Measurements from ENCODE around the gene RIMBP2.
"Not testable (repeated sequence)": the region's sequence is repeated elsewhere in the genome, so short reads cannot be mapped to it uniquely, and the experiment has no call there.

RIMBP2 gene

DNA sequence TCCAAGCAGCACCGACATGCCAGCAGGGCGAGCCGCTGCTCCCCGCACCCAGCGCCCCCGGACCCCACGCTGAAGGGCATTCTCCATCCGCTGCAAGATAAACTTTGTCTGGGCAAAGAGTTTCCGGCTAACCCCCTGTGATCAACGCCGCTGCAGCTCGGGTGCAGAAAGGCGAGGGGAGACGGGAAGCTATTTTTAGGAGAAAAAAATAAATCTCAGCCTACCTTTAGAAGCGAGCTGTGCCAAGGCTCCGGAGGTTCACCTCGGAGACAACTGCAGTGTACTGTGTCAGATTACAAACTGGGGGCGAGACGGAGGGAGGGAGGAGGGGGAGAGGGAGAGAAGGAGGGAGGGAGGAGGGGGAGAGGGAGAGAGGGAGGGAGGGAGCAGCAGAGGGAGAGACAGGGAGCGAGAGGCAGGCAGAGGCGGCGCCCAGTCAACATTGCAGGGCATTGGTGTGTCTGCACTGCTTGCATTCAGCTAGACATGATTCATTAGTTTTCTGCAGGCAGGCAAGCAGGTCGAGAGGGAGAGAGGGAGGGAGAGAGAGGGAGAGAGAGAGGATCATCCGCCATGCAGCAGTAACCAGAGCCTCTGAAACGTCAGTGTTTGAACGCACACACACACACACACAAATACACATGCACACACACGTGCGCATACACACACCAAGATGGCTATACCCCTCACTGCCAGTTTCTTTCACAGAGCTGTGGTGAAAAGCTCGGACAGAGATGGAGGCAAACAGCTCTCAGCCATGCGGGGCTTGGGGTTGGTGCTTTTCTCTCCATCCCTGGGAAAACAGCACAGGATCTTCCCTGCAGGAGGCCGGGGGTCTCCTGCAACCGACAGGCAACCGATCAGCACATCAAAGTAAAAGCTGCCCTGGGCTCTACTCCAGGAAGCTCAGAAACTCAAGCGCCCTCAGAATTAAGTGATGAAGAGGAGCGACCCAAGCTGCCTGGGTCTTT lies at the start of gene RIMBP2:
TSS of gene RIMBP2 (minus strand) at position 302 of the 971 bp plus-strand sequence. CDS start 237,286 bp downstream, outside the sequence.
- DNase-seq (ENCODE audit: low spot score): no peak

DNA sequence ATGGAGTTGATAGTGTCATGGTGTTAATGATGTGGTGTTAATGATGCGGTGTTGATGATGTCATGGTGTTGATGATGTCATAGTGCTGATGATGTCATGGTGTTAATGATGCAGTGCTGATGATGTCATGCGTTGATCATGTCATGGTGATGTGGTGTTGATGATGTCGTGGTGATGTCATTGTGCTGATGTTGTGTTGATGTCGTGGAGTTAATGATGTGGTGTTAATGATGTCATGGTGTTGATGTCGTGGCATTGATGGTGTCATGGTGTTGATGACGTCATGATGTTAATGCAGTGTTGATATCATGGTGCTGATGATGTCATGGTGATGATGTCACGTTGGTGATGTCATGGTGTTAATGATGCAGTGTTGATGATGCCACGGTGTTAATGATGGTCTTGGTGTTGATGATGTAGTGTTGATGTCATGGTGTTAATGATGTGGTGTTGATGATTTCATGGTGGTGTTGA lies 49.1 kb upstream of the RIMBP2 start:
- peak; percentile 60 for DNase-seq (ENCODE audit: low spot score)

DNA sequence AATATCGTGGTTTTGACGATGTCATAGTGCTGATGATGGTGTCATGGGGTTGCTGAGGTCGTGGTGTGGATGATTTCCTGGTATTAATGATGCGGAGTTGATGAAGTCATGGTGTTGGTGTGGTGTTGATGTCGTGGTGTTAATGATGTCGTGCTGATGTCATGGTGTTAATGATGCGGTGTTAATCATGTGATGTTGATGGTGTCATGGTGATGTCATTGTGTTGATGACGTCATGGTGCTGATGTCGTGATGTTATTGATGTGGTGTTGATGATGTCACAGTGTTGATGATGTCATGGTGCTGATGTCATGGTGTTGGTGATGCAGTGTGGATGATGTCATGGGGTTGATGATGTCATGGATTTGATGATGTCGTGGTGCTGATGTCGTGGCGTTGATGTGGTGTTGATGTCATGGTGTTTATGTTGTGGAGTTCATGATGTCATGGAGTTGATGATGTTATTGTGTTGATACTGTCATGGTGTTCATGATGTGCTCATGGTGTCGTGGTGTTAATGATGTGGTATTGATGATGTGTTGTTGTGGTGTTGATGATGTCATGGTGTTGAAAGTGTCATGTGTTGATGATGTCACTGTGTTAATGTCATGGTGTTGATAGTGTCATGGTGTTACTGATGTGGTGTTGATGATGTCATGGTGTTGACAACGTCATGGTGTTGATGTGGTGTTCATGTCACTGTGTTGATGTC lies 48.5 kb upstream of the RIMBP2 start:
- DNase-seq (ENCODE audit: low spot score): peak; percentile 64

DNA sequence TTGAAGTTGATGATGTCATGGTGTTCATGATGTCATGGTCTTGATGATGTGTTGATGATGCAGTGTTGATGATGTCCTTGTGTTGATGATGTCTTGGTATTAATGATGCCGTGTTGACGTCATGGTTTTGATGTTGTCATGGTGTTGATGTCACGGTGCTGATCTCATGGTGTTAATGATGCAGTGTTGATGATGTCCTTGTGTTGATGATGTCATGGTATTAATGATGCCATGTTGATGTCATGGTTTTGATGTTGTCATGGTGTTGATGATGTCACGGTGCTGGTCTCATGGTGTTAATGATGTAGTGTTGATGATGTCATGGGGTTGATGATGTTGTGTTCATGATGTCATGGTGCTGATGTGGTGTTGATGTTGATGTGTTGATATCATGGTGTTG lies 48.0 kb upstream of the RIMBP2 start:
- DNase-seq (ENCODE audit: low spot score): peak; percentile 49

DNA sequence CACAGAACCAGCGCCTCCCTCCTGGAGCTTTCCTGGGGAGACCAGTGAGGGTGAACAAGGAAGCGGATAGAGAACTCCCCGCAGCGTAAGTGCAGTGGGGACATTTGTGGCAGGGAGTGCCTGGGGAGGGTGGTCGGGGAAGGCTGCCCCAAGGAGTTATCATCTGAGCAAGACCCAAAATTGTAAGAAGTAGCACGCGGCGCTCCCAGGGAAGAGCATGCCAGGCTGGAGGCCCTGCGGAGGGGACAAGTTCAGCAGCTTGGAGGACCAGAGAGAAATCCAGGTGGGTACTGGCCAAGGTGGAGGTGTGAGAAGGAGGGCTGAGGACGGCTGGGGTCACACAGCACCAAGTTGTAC lies 46.2 kb upstream of the RIMBP2 start:
- no peak for DNase-seq (ENCODE audit: low spot score)

DNA sequence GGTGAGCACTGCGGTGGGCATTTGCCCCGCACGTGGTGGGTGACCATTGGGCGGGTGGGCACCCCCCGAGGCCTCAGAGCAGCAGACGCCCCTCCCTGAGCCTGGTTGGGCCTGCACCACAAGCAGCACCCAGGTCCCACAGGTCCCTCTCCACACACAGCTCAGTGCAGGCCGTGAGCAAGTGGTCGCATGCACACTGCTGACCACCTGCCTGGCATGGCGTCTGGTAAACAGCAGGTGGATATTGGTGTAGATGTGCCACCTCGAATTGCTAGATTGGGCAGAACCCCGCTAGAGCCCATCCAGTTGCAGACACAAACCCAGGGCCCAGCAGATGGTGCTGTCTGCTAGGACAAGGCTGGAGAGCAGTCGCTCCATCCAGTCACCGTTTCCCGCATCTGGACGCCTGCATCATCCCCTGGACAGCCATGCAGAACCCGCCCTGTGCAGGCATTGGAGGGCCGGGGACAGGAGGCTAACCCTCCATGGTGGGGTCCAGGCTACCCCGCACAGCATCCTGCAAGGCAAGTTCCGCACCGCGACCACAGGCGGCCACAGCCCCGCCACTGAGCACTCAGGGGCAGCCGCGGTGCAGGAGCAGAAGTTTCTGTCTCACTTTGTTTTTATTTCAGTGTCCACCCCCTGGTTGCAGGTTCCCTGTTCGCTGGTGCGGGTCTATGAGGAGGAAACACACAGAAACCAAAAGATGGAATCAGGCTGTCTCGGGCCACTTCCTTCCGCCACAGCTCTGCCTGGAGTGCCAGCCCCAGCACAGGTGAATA lies 45.6 kb upstream of the RIMBP2 start:
- DNase-seq (ENCODE audit: low spot score): peak; percentile 58

DNA sequence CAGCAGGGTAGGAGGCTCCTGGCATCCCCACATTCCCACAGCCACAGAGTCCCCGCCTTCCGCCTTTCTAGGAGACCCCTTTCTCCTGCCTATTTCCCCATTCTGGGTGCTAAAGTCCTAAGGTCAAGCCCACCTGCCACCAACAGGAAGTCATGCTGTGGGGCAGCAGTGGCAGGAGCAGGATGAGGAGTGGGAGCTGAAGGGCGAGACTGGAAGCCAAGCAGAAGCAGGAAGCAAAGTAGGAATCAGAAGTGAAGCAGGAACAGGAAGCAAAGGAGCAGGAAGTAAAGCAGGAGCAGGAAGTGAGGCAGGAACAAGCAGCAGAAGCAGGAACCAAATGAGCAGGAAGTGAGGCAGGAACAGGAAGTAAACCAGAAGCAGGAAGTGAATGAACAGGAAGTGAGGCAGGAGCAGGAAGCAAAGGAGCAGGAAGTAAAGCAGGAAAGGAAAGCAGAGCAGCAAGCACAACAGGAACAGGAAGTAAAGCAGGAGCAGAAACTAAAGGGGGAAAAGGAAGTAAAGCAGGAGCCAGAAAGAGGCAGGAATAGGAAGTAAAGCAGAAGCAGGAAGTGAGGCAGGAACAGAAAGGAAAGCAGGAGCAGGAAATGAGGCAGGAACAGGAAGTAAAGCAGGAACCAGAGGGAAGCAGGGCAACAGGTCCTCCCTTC lies 38.3 kb upstream of the RIMBP2 start:
- DNase-seq (ENCODE audit: low spot score): peak; percentile 41

DNA sequence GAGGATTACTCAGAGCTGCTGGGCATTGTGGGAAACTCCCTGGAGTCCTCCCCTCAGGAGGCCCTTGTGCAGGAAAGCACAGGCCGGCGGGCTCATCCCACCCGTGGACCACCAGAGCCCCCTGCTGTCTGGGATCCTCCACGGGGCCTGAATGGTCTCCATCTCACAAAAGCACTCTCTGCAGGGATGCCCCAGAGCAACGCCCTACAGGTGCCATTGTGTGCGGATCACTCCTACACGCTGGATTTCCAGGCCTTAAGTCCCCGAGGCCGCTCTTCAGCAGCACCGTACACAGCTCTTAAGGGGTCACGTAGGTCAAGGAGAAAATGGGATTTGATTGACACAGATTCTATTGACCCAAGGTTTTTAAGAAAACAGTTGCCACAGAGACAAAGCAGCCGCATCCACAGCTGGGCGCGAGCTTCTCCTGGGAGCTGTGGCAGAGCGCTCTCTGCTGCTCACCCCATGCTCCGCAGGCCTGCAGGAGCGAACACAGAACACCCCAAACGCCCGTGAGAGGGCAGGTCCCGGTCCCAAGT lies 36.7 kb upstream of the RIMBP2 start:
- no peak for DNase-seq (ENCODE audit: low spot score)

- not testable (repeated sequence) for DNase-seq (ENCODE audit: low spot score)
Measured at GRCh38 chr12:130752037-130752436, 35.9 kb upstream of the RIMBP2 start.

- DNase-seq (ENCODE audit: low spot score): no peak
Measured at GRCh38 chr12:130748786-130749185, 32.7 kb upstream of the RIMBP2 start.

DNA sequence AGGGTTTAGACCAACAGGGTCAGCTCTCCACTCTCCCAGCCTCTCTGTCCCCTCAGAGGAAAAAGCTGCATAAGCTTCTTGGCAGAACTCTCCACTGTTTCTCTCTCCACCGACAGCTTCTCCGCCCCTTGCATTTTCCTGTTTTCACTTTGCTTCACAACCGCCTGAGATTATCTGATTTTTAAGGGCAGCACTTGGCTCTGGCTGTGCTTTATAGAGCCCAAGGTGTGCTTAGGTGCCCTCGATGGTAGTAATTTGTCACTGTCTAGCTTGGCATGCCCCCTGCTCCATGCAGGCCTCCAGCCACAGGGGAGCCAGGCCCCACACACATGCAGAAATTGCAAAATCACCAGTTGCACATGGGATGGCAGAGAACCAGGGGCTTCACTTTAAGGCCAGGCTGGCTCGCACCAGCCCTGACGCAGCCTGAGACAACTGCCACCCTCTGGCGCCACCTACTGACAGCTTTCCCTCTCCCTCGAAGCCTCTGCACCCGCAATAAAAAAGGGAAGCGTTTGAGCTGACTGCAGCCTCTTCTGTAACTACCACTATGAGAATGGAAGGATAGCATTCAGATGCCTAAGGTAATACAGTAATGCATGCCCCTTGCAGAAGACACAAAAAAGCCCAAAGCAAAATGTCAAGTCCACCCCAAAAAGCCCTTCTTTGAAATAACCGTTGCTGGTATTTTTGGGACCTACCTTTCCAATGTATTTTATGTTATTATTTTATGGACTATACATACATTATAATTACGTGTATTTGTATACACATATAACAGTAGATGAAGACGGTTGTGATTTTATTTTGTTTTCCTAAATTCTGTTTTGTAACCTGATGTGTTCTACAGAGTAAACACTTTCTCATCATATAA lies 32.0 kb upstream of the RIMBP2 start:
- DNase-seq (ENCODE audit: low spot score): peak; percentile 66

- DNase-seq (ENCODE audit: low spot score): no peak
Measured at GRCh38 chr12:130746546-130746945, 30.4 kb upstream of the RIMBP2 start.

- no peak for DNase-seq (ENCODE audit: low spot score)
Measured at GRCh38 chr12:130745921-130746320, 29.8 kb upstream of the RIMBP2 start.

- DNase-seq (ENCODE audit: low spot score): no peak
Measured at GRCh38 chr12:130744274-130744673, 28.2 kb upstream of the RIMBP2 start.

GRCh38 chr12:130743606-130744005 lies 27.5 kb upstream of the RIMBP2 start:
- DNase-seq (ENCODE audit: low spot score): no peak

- no peak for DNase-seq (ENCODE audit: low spot score)
Measured at GRCh38 chr12:130743176-130743575, 27.1 kb upstream of the RIMBP2 start.

DNA sequence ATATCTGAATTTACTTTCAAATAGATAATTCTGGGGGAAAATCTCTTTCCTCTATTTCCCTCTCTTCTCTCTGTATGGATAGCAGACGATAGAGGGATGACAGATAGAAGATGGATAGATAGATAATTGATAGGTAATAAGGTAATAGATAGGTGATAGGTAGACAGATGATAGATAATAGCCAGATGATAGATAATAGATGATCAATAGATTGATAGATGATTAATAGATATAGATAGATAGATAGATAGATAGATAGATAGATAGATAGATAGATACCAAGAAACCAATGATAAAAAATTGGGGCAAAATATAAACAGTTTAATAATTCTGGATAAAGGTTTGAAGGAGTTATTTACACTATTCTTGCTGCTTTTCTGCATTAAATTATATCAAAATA lies 26.6 kb upstream of the RIMBP2 start:
- DNase-seq (ENCODE audit: low spot score): no peak

- DNase-seq (ENCODE audit: low spot score): no peak
Measured at GRCh38 chr12:130742112-130742511, 26.0 kb upstream of the RIMBP2 start.

DNA sequence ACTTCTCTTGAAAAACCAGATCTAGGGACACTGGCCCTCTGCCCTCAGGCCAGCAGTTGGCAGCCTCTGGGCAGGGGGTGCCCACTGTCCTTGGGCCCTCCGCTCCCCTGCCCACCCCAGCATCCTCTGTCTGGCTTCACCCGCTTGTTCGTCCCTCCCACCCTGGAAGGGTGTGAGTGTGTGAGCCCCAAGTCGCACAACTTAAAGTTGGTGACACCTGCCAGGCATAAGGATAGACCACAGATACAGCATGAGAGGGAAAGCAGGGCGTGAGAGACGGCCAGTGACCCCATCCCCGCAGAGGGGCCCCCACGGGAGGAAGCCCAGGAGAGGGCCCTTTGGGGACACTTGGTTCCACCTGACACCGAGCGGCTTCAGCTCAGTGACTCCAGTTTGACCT lies 23.5 kb upstream of the RIMBP2 start:
- DNase-seq (ENCODE audit: low spot score): no peak

- not testable (repeated sequence) for DNase-seq (ENCODE audit: low spot score)
Measured at GRCh38 chr12:130738403-130738802, 22.3 kb upstream of the RIMBP2 start.

All from RKO (cell line).